H1 (cell line): ENCODE measurements around the gene SLC6A19. TPM values are rescaled to one million over a fixed set of nuclear protein-coding genes. Genes with fewer than 3 reads are reported as not detected.

Source experiments
- CTCF ChIA-PET: fragments of 300-600 bp; sonication (Branson Sonifier 250); formaldehyde crosslinking; loops from one replicate; lab custom pipeline; 2021; ENCODE audit not compliant: partially characterized antibody; lab: Charles Lee
- POLR2A ChIA-PET: fragments of 300-600 bp; sonication (Branson Sonifier 250); formaldehyde crosslinking; loops from one replicate; lab custom pipeline; 2021; ENCODE audit warnings: inconsistent platforms; ENCODE audit not compliant: partially characterized antibody; lab: Charles Lee
- DNase-seq, 2 experiments: peaks; one replicate each; pipeline versions ENCODE4 v3.0.0 to v3.0.0-alpha.2; 2010 to 2022; ENCODE audit warnings: low spot score in 2 of 2, low read depth in 1 of 2, mixed read lengths in 1 of 2
- FAIRE-seq: peaks from 2 replicates; lab custom pipeline; 2011; peaks lifted over from hg19 to GRCh38; lab: Jason Lieb, UNC
- H2AFZ ChIP-seq: 2 replicates; pipeline ENCODE4 v1.8.1; 2012; ENCODE audit warnings: low read length, inconsistent platforms
- H2AK5ac ChIP-seq: 2 replicates; pipeline ENCODE4 v1.6.1; 2013; ENCODE audit warnings: low read depth, low read length
- H2BK120ac ChIP-seq: replicated peaks from 2 replicates; pipeline ENCODE3; 2013; ENCODE audit warnings: low read depth, low read length, inconsistent platforms
- H2BK12ac ChIP-seq: 2 replicates; pipeline ENCODE4 v1.6.1; 2013; ENCODE audit warnings: low read depth, low read length
- H2BK15ac ChIP-seq: 2 replicates; pipeline ENCODE4 v1.6.1; 2013; ENCODE audit warnings: low read length
- H2BK20ac ChIP-seq: 2 replicates; pipeline ENCODE4 v1.6.1; 2013; ENCODE audit warnings: low read length
- H2BK5ac ChIP-seq: 2 replicates; pipeline ENCODE4 v1.6.1; 2013; ENCODE audit warnings: low read depth, low read length
- H3K14ac ChIP-seq: 2 replicates; pipeline ENCODE4 v1.6.1; 2013; ENCODE audit warnings: inconsistent platforms; ENCODE audit not compliant: insufficient read length
- H3K18ac ChIP-seq: 2 replicates; pipeline ENCODE4 v1.6.1; 2013; ENCODE audit warnings: low read length; ENCODE audit errors: extremely low read depth
- H3K23ac ChIP-seq: 2 replicates; pipeline ENCODE4 v1.6.1; 2013; ENCODE audit warnings: inconsistent platforms; ENCODE audit not compliant: insufficient read length
- H3K23me2 ChIP-seq: 2 replicates; pipeline ENCODE4 v1.6.1; 2013; ENCODE audit warnings: low read depth, low read length
- H3K27ac ChIP-seq: 2 replicates; pipeline ENCODE4 v1.6.1; 2011; ENCODE audit warnings: low read depth, low read length, inconsistent platforms
- H3K27me3 ChIP-seq, 4 experiments: replicated peaks in 1 of 4; 1 replicate in 1 of 4; 2 replicates in 3 of 4; pipeline versions ENCODE4 v1.6.1 to v1.8.1; 2011 to 2013; ENCODE audit warnings: low read length in 3 of 4, mild to moderate bottlenecking in 3 of 4, inconsistent platforms in 2 of 4, mixed read lengths in 2 of 4, moderate library complexity in 1 of 4; ENCODE audit not compliant: control insufficient read depth in 3 of 4, insufficient read depth in 3 of 4; ENCODE audit errors: extremely low read depth in 1 of 4
- H3K36me3 ChIP-seq, 4 experiments: 2 replicates each; pipeline versions ENCODE4 v1.6.1 to v1.8.1; 2011 to 2013; ENCODE audit warnings: mild to moderate bottlenecking in 4 of 4, low read length in 3 of 4, moderate library complexity in 2 of 4, control low read depth in 1 of 4, inconsistent platforms in 1 of 4; ENCODE audit not compliant: insufficient read depth in 4 of 4, control insufficient read depth in 2 of 4
- H3K4ac ChIP-seq: replicated peaks from 2 replicates; pipeline ENCODE3; 2013; ENCODE audit warnings: low read length, low read depth, mixed read lengths, inconsistent platforms; ENCODE audit not compliant: insufficient read length
- H3K4me1 ChIP-seq, 4 experiments: replicated peaks in 1 of 4; 1 replicate in 1 of 4; 2 replicates in 3 of 4; pipeline versions ENCODE4 v1.6.1 to v1.8.1; 2011 to 2013; ENCODE audit warnings: low read length in 3 of 4, inconsistent platforms in 2 of 4, mixed read lengths in 1 of 4; ENCODE audit not compliant: insufficient read depth in 4 of 4, control insufficient read depth in 3 of 4
- H3K4me2 ChIP-seq, 2 experiments: 2 replicates each; pipeline versions ENCODE4 v1.6.1 to v1.8.1; 2011 to 2013; ENCODE audit warnings: low read depth in 2 of 2, low read length in 2 of 2, control low read depth in 1 of 2, inconsistent platforms in 1 of 2, mild to moderate bottlenecking in 1 of 2; ENCODE audit not compliant: insufficient read depth in 1 of 2
- H3K4me3 ChIP-seq, 4 experiments: fragments of 200-600, 300-600 bp in 1 of 4; sonication (generic), shearing (Covaris generic), sonication (Bioruptor Twin) in 1 of 4; 2 replicates each; pipeline versions ENCODE4 v1.5.1 to v1.8.1; 2011 to 2016; ENCODE audit warnings: low read length in 4 of 4, low read depth in 3 of 4, control low read depth in 2 of 4, inconsistent platforms in 2 of 4, mild to moderate bottlenecking in 2 of 4, mixed read lengths in 1 of 4, moderate library complexity in 1 of 4; ENCODE audit not compliant: insufficient read depth in 2 of 4; ENCODE audit errors: extremely low read depth in 1 of 4
- H3K56ac ChIP-seq: replicated peaks from 2 replicates; pipeline ENCODE3; 2013; ENCODE audit warnings: low read depth, mild to moderate bottlenecking, mixed read lengths, low read length, inconsistent platforms; ENCODE audit not compliant: insufficient read length
- H3K79me1 ChIP-seq: 2 replicates; pipeline ENCODE4 v1.6.1; 2013; ENCODE audit warnings: low read depth, low read length, control low read depth
- H3K79me2 ChIP-seq, 2 experiments: 2 replicates each; pipeline versions ENCODE4 v1.6.1 to v1.8.1; 2012 to 2013; ENCODE audit warnings: low read length in 2 of 2, mild to moderate bottlenecking in 2 of 2, inconsistent platforms in 1 of 2; ENCODE audit not compliant: insufficient read depth in 2 of 2, control insufficient read depth in 1 of 2
- H3K9ac ChIP-seq, 4 experiments: replicated peaks in 1 of 4; 1 replicate in 1 of 4; 2 replicates in 3 of 4; pipeline versions ENCODE4 v1.6.1 to v1.8.1; 2011 to 2013; ENCODE audit warnings: low read depth in 3 of 4, low read length in 3 of 4, control low read depth in 2 of 4, mild to moderate bottlenecking in 2 of 4, moderate library complexity in 2 of 4, inconsistent platforms in 1 of 4; ENCODE audit errors: extremely low read depth in 1 of 4
- H3K9me3 ChIP-seq, 2 experiments: 2 replicates each; pipeline versions ENCODE4 v1.6.1 to v1.8.1; 2012 to 2013; ENCODE audit warnings: mild to moderate bottlenecking in 2 of 2, moderate library complexity in 2 of 2, control low read depth in 1 of 2, inconsistent platforms in 1 of 2, low read depth in 1 of 2, low read length in 1 of 2, mixed read lengths in 1 of 2; ENCODE audit not compliant: insufficient read depth in 2 of 2
- H4K20me1 ChIP-seq, 2 experiments: replicated peaks in 1 of 2; 2 replicates each; pipeline versions ENCODE3 to v1.8.1; 2011 to 2013; ENCODE audit warnings: inconsistent platforms in 2 of 2, low read length in 2 of 2, mild to moderate bottlenecking in 1 of 2; ENCODE audit not compliant: insufficient read depth in 2 of 2, control insufficient read depth in 1 of 2
- H4K5ac ChIP-seq: 2 replicates; pipeline ENCODE4 v1.6.1; 2013; ENCODE audit warnings: low read length, low read depth, mixed read lengths, inconsistent platforms; ENCODE audit not compliant: insufficient read length
- H4K8ac ChIP-seq: 2 replicates; pipeline ENCODE4 v1.8.0; 2013; ENCODE audit warnings: mild to moderate bottlenecking, moderate library complexity, low read length, inconsistent platforms; ENCODE audit not compliant: insufficient read depth; ENCODE audit errors: extremely low read depth
- H4K91ac ChIP-seq: replicated peaks from 2 replicates; pipeline ENCODE3; 2013; ENCODE audit warnings: low read length, mixed read lengths, inconsistent platforms; ENCODE audit not compliant: insufficient read length
- ATF3 ChIP-seq: IDR thresholded peaks from 2 replicates; pipeline ENCODE4 v1.6.1; 2011; ENCODE audit warnings: low read depth, mild to moderate bottlenecking, low read length; ENCODE audit not compliant: insufficient read depth
- CHD1 ChIP-seq: IDR thresholded peaks from 2 replicates; pipeline ENCODE4 v1.6.1; 2012; ENCODE audit warnings: low read depth, low read length, improper control_type of control experiment
- EZH2 ChIP-seq: fragments of 200-600 bp; sonication (generic); IDR thresholded peaks from 2 replicates; pipeline ENCODE4 v1.7.1; 2012; ENCODE audit warnings: low read depth, mild to moderate bottlenecking, moderate library complexity, low read length, inconsistent platforms; ENCODE audit not compliant: severe bottlenecking
- FOSL1 ChIP-seq: IDR thresholded peaks from 2 replicates; pipeline ENCODE4 v1.6.1; 2011; ENCODE audit warnings: mild to moderate bottlenecking, low read depth, low read length, moderate library complexity; ENCODE audit not compliant: insufficient read depth
- GABPA ChIP-seq: IDR thresholded peaks from 2 replicates; pipeline ENCODE4 v1.6.1; 2011; ENCODE audit warnings: mild to moderate bottlenecking, low read length, moderate library complexity, borderline replicate concordance; ENCODE audit not compliant: insufficient read depth
- KDM5A ChIP-seq: fragments of 200-600 bp; IDR thresholded peaks from 2 replicates; pipeline ENCODE4 v1.7.1; 2012; ENCODE audit warnings: mild to moderate bottlenecking, low read length, inconsistent platforms, mixed read lengths
- NRF1 ChIP-seq: IDR thresholded peaks from 2 replicates; pipeline ENCODE4 v1.6.1; 2011; ENCODE audit warnings: mild to moderate bottlenecking, low read depth, low read length, improper control_type of control experiment
- PHF8 ChIP-seq: fragments of 200-600 bp; sonication (generic); conservative IDR thresholded peaks from 2 replicates; pipeline ENCODE4 v1.7.1; 2012; ENCODE audit warnings: low read depth, mild to moderate bottlenecking, inconsistent platforms, low read length, moderate library complexity
- RBBP5 ChIP-seq: IDR thresholded peaks from 2 replicates; pipeline ENCODE4 v1.7.1; 2012; ENCODE audit warnings: low read depth, mild to moderate bottlenecking, inconsistent platforms, low read length, moderate library complexity, borderline replicate concordance
- SIX5 ChIP-seq: IDR thresholded peaks from 2 replicates; pipeline ENCODE4 v1.6.1; 2011; ENCODE audit warnings: mild to moderate bottlenecking, low read depth, low read length
- SRF ChIP-seq: IDR thresholded peaks from 2 replicates; pipeline ENCODE4 v1.6.1; 2011; ENCODE audit warnings: mild to moderate bottlenecking, low read depth, low read length, moderate library complexity
- TBP ChIP-seq: IDR thresholded peaks from 2 replicates; pipeline ENCODE4 v1.6.1; 2011; ENCODE audit warnings: low read depth, low read length, improper control_type of control experiment
- USF2 ChIP-seq: IDR thresholded peaks from 2 replicates; pipeline ENCODE4 v1.6.1; 2011; ENCODE audit warnings: low read length, improper control_type of control experiment
- WGBS, 2 experiments: shearing (Covaris generic) in 1 of 2; methylation state at CpG; one replicate each; pipeline versions ENCODE4 v1.1.6 to v1.1.7; 2013 to 2015; ENCODE audit warnings: low lambda C conversion rate in 2 of 2, mixed read lengths in 2 of 2, inconsistent platforms in 1 of 2, low coverage in 1 of 2, missing lambda C conversion rate in 1 of 2; ENCODE audit not compliant: insufficient replicate concordance in 2 of 2, insufficient coverage in 1 of 2, insufficient read length in 1 of 2; ENCODE audit errors: extremely low coverage in 1 of 2, missing lambda C conversion rate in 1 of 2; 5-methylcytosine and 5-hydroxymethylcytosine counted together
- polyA plus RNA-seq, 7 experiments: library from polyadenylated mRNA; depleted of rRNA in 3 of 7; stranded (reverse) in 5 of 7; unstranded in 2 of 7; fragments of >200 nt in 5 of 7; fragments of 200-250 nt in 2 of 7; gene quantifications; 1 replicate in 5 of 7; 2 replicates in 1 of 7; 4 replicates in 1 of 7; pipeline versions ENCODE4 v1.2.1 to v1.2.3, GENCODE V29; 2011 to 2013; ENCODE audit warnings: missing spikeins in 2 of 7, mixed read lengths in 2 of 7
- total RNA-seq: library from RNA; stranded (reverse); fragmentation: NEBNext Ultra II Directional; extraction: Animal tissue kit (Norgen Biotek cat#: 25700); gene quantifications from 2 replicates; pipeline ENCODE4 v1.2.1, GENCODE V29; 2021

The SLC6A19 gene
- total and polyA plus RNA-seq, 2 of the 8 experiments (the other 6 are each of a cell fraction or from before 2014, with no cell fraction given): 0.02 TPM; not detected in 1

- Histone ChIP-seq H3K27me3 (no peaks in the 10 kb centered on the region; a peak in 1 of 7 replicates), H2BK120ac (no peak overlapping the region), H2BK20ac (no peak overlapping the region), H2BK12ac (peak overlapping the region; percentile 18; the same call in 1 of the 2 replicates), H2BK15ac (no peak overlapping the region), H3K23ac (no peak overlapping the region), H3K27ac (no peak overlapping the region), H3K4ac (no peak overlapping the region), H2AFZ (no peak overlapping the region), H3K18ac (no peak overlapping the region), H3K79me1 (no peaks in the 10 kb centered on the region), H3K4me1 (no peaks in the 10 kb centered on the region), H3K4me3 (no peak overlapping the region), H3K79me2 (no peaks in the 10 kb centered on the region), H3K14ac (no peak overlapping the region), H3K9ac (no peak overlapping the region; a peak in 1 of 7 replicates), H3K4me2 (no peak overlapping the region), H2BK5ac (peak overlapping the region; percentile 4; the same call in 1 of the 2 replicates), H4K8ac (no peak overlapping the region), H4K91ac (no peak overlapping the region), H3K23me2 (no peaks in the 10 kb centered on the region), H3K9me3 (peaks cover 0 to 2% of the 10 kb centered on the region in 2 experiments; a peak in 1 of 4 replicates), H3K36me3 (no peaks in the 10 kb centered on the region), H3K56ac (no peak overlapping the region), H2AK5ac (peak overlapping the region; percentile 47; the same call in 1 of the 2 replicates), H4K5ac (no peak overlapping the region), H4K20me1 (peaks cover 3 to 6% of the 10 kb centered on the region in 2 experiments)
- ChIA-PET POLR2A (no interaction called here), CTCF (no interaction called here)
- DNase-seq (no peak), FAIRE-seq (no peak)
- 98% methylated on average over 9 of the region's 9 CpGs; no CpG with 5 or more reads in 1 of the 2 experiments for WGBS, 2 experiments
- TF ChIP-seq RBBP5 (no peak), FOSL1 (no peak), TBP (no peak), GABPA (no peak), NRF1 (no peak), CHD1 (no peak), SRF (no peak), EZH2 (no peak), USF2 (no peak), SIX5 (no peak), KDM5A (no peak), ATF3 (no peak), PHF8 (no peak)
These were observed 10.3 kb downstream of the SLC6A19 start for GRCh38 chr5:1211701-1212100.
